ENCODE data around the gene DCXR.
A peak's percentile ranks its signal among the peaks of the same experiment; 100 is the strongest.

DCXR gene

GRCh38 chr17:82072827-82073226 is 35.3 kb upstream of the DCXR start:
- no peak for DNase-seq

DNA sequence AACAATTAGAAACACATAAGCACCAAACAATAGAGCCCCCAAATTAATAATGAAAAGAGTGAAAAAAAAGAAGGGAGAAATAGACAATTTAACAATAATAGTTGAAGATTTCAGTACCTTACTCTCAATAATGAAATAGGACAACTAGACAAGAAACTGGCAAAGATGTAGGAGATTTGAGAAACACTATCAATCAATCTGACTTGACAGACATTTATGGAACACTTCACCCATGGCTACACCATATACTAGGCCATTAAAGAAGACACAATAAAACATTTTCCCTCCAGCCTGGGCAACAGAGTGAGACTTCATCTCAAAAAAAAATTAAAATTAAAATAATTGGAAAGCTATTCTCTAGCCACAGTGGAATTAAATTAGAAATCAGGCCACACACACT is 33.1 kb upstream of the DCXR start:
- no peak for DNase-seq

- DNase-seq: peak; percentile 45 to 78
These were observed 28.3 kb upstream of the DCXR start, which contains the start of gene DUS1L for GRCh38 chr17:82065638-82066303. DUS1L (minus strand) TSS chr17:82065804; CDS start chr17:82065059, 745 bp downstream.

DNA sequence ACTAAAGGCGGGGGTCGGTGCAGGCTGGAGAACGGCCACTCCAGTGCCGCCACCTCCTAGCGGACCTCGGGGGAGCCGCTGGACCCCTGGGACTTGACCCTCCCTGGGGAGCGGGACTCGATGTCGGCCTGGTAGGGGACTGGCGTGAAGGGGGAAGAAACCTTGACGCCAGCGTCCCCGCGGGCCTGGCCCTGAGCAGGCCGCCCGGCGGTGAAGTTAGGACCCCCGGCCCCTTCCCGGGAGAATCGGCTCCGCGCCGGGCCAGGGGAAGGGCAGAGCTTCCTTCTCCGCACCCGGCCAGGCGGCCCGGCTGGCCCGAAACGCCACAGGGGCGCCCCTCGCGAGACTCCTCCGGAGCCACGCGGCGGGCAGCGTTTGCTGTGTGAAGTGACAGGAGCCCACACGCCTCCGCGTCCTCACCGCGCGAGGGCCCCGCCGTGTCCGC is 27.7 kb upstream of the DCXR start:
- DNase-seq: peak; percentile 18 to 21

DNA sequence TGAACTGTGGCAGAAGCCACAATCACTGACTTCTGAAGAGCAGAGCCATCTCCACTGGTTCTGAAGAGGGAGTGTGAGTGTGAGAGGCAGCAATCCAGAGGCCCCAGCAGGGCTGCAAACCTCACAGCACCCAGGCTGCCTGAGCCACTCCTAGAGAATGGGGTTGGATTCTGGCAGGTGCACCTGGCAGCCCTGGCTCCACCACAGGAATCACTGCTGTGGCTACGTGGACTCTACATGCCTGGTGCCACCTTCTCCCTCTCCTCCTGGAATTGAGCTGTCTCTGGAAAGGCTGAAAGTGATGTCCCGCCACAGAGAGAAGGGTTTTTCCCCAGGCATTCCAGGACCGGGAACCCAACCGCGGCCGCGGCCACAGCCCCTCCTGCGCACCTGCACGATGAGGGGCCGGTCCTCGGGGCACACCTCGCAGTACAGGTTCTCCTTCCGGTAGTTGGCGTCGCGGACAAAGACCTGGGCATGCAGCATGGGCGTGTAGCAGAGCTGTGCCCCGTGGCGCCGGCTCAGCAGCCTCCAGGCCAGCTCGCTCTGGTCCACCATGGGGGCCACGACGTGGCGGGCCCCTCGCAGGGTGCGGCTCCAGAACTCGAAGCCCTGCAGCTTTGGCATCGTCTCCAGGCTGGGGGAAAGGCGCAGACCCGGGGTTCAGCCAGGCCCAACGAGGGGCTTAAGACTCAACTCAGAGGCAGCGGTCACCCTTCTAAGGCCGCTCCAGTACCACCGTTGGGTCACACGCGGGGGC is 27.1 kb upstream of the DCXR start:
- DNase-seq: no peak

- DNase-seq: no peak
These were observed 26.2 kb upstream of the DCXR start for GRCh38 chr17:82063424-82064415.

- no peak for DNase-seq
These were observed 25.5 kb upstream of the DCXR start for GRCh38 chr17:82062984-82063368.

DNA sequence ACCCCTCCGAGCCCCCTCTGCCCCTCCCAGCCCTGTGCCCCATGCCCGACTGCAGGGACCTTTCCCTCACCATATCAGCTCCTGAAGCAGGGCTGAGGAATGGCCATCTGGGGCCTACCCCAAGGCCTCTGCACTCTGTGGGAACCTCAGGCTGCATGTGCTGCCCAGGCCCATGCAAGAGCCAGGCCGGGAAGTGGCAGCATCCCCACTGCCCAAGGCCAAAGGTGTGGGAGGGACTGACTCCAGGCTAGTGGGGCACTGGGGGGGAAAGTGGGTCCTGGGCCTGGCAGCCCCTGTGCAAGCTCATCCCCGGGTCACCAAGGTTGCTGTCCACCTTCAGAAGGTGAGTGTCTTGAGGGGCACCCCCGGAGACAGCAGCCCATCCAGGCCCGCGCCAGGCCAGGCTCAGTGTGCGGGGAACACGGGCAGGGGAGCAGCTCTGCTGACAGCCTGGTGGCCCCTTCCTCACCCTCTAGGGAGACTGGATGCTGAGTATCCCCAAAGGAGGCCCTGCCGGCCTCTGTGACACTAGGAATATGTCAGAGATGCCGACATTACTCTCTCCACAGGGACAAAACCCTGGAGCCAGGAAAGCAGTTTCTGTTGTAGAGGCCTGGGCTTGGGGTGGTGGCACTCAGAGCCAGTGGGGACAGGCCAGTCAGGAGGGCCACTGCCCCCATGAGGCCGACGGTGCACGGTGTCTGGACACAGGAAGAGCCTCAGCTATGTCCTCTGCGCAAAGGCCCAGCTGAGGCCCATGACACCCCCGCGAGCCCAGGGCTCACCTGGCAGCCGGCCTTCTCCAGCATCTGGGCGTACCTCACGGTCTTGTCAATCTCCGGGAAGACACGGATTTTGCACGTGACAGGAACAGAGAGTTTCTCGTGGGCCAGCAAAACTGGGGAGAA is 24.8 kb upstream of the DCXR start:
- no peak for DNase-seq

GRCh38 chr17:82061047-82061925 is 23.8 kb upstream of the DCXR start:
- DNase-seq: no peak

GRCh38 chr17:82060614-82061013 is 23.1 kb upstream of the DCXR start:
- no peak for DNase-seq

- no peak for DNase-seq
These were observed 22.5 kb upstream of the DCXR start for GRCh38 chr17:82060001-82060380.

DNA sequence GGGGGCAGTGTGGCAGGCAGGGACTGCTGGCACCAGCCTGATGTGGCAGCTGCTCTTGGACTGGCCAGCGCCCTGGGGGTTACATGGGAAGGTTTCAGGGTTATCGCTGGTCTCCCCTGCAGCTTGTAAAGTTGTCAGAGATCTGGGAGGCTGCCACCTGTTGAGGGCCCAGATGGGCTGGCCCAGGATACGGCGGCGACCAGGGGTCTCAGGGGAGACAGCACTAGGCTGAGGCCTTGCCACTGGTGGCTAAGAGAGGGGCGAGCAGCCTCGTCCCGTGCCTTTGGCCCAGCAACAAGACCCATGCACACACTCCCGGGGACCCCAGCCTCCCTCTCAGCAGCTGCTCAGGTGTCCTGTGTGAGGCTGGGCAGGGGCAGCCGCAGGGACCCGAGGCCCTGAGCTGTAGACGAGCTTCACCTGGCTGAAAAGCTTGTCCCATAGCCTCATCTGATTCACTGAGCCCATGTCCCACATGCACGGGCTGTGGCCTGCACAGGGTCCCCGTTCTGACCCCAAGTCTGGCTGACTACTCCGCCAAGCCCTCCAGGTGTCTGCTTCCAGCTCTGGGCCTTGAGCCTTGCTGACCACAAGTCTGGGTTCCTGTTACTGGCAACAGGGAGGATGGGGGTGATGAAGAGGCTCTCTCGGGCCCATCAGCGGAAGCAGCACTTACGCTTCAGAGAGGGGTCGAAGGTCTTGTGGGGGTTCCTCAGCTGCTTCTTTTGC is 21.9 kb upstream of the DCXR start:
- no peak for DNase-seq

DNA sequence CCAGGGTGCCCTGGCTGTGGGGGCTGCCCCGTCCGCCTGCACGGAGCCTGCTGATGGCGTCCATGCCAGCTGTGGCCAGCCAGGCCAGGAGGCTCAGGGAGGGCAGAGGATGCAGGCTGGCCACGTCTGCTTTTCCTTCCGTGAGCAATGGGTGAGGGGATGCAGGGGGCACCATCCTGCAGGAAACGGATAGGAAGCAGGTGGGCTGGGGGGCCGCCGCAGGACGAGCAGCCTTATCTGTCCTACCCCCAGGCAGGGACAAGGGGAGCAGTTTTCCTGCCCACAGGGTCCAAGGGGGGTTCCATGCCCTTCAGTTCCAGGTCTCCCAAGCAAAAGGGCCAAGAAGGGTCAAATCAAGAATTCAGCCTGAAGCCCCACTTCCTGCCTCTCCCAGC is 21.4 kb upstream of the DCXR start:
- DNase-seq: no peak

- DNase-seq: no peak
These were observed 20.8 kb upstream of the DCXR start for GRCh38 chr17:82058230-82058854.

DNA sequence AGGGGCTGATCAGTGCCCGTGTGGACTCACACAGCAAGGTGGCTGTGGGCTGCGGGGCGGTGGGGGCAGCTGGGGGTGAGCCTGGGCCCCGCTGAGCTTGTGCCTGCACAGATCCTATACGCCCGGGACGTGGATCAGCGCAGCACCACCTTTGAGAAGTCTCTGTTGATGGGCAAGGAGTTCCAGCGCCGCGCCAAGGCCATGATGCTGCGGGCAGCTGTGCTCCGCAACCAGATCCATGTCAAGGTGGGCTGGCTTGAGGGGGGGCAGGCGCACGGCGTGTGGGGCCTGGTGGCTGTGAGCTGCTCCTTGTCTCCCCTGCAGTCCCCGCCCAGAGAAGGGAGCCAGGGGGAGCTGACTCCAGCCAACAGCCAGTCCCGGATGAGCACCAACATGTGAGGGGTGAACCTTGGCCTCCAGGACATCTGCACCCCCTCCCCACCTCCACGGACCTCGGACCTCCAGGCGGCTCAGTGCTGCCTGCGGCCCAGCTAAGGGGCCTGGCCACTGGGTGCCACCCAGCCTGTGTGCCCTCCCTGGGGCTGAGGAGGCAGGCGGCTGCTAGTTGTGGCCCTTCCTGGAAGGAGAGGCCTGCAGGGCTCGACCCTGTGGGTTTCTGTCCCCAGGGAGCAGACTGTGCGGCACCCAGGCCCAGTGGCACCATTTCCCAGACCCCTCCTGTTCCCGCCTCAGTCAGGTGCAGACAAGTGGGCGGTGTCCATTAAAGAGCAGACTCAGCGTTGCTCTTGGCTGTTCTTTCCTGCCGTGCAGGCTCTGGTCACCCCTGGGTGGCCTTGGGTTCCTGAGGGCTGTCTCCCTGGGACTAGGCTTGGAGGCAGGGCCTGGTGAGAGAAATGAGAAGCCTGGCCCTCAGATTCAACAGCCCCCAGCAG is 19.5 kb upstream of the DCXR start:
- no peak for DNase-seq

GRCh38 chr17:82055965-82056728 is 18.6 kb upstream of the DCXR start:
- DNase-seq: no peak

DNA sequence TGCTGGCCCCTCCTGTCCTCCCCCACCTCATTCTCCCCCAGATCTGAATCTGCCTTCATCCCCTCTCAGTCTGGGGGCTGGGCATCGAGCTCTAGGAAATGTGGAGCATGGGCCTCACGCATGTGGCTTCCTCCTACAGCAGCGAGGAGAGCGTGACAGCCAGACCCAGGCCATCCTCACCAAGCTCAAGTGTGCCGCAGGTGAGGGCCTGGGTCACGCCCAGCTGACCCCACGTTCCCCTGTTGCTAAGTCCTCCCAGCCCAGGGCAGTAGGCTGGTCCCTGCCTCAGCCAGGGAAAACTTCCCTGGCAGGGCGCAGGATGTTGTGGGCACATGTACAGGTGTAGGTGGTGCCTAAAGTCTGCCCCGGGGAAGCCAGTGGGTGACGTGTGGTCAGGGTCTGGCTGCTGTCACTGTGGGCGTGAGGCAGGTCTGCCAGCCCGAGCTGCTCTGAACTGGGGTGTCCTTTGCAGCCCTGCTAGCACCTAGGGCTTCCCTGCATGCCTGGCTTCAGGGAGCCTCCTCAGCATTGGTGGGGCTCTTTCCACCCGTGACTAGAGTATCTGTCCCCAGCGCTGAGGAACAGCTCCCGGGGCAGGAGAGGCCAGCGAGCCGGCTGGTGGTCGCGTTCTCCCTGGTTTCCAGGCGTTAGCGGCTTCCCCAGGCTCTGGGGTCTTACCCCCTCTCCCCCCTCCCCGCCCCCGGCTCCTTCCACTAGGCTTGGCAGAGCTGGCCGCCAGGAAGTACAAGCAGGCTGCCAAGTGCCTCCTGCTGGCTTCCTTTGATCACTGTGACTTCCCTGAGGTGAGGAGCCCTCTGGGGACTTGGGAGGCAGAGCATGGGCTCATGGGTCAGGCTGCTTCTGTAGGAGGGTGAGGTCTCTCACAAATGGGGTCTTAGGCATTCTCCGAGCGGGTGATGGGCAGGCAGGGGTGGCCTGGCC is 17.8 kb upstream of the DCXR start:
- no peak for DNase-seq

All from inflammatory macrophage treated with lipopolysaccharide for 1 hour (primary cell).